Globus pallidus (tissue), 1 donor: ENCODE data around the gene TFAP2D.
A peak's percentile ranks its signal among the peaks of the same experiment; 100 is the strongest.

Source experiments
- DNase-seq: peaks from one replicate; pipeline ENCODE4 v3.0.0-alpha.2; 2015; ENCODE audit warnings: low spot score

TFAP2D gene

DNA sequence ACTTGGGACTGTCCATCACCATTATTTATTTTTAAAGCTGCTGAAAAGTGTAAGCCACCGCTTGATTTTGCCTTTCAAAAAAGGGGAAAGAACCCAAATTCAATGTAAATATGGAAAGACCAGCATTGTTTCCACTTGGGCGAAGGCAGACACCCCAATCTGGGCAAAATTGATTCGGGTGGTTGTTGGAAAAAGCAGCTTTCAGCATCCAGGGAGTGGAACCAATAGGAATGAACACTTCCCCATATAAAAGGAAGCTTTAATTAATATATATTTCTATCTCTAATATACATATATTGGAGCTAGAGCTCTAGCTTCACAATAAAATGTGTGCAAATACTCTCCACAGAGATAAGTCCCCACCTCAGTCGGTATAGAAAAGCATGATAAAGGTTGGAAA, at the start of gene TFAP2D:
Gene TFAP2D (plus strand): TSS at position 301 of the 400 bp plus-strand sequence. CDS start 530 bp downstream, outside the sequence.
- DNase-seq = no peak

DNA sequence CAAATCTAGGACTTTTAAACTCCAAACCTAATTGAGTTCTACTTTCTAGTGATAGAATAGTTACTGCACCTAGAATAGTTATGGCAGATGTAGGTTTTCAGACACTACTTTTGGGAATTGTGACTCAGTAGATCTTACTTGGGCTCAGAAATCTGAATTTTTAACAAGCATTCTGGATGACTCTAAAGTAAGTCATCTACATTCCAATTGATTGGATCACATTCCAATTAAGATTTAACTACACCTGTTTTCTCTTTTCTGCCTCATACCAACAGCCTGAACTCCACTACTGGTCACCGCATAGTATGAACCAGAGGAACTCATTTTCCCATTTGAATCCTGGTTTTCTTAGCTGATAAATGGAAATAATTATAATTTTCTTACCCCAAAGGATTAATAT, 49.5 kb upstream of the TFAP2D start:
- no peak for DNase-seq

DNA sequence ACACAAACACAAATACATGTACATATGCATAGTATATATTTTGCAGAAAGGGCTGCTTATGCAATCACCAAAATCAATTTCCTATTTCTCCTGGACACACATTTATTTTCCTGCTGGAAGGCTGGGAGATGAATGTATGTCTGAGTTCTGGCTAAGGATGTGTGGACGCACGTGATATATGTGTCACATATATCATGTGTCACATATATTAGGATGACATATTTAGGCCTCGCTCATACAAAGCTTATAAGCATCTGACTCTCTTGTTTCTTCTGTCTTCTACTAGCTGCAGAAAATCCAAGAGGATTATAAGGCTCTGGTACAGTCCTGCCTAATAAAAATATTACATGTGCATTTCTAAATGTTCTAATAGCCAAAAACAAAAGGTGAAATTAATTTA, 47.2 kb upstream of the TFAP2D start:
- no peak for DNase-seq

DNA sequence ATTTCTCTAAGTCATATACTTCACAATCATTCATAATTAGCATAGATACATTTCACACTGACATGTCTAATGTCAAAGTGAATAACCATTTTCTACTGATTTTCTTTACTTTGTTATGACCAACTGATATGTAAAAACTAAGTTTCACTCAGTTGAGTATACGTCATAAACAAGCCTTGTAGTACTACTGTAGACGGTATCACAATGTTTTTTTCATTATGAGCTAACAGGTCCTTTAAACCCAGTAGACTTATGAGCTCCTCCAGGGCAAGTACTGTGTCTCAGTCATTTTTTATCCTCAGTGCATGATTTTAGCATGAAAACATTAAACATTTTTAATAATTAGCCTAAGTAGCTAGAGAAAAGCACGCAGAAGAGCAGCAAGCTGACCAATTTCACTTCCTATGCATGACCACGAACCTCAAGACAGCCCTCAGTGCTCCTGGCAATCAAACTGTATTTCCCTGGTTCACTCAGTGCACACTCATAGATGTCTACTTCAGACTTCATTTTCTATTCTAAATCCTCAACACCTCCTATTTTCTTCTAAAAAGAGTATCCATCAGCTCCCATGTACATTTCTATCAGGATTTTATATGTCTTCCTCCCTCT, 32.0 kb upstream of the TFAP2D start:
- no peak for DNase-seq

DNA sequence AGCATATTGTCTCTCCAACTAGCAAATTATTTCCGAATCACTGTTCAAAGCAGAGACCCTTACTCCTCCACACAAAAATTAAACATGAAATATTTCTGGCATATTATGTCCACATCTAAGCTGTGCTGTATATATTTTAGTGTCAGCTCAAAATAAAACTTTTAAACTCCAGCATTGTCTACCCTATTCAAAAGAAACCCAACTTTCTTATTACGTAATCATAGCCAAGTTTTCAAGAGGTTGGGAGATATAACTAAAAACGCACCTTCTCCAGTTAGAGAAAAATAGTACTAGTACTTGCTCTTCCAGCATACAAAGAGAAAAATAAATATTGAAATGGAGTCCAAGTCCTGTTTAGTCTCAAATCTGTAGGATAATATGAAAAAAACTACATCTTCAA, 24.1 kb upstream of the TFAP2D start:
- no peak for DNase-seq

DNA sequence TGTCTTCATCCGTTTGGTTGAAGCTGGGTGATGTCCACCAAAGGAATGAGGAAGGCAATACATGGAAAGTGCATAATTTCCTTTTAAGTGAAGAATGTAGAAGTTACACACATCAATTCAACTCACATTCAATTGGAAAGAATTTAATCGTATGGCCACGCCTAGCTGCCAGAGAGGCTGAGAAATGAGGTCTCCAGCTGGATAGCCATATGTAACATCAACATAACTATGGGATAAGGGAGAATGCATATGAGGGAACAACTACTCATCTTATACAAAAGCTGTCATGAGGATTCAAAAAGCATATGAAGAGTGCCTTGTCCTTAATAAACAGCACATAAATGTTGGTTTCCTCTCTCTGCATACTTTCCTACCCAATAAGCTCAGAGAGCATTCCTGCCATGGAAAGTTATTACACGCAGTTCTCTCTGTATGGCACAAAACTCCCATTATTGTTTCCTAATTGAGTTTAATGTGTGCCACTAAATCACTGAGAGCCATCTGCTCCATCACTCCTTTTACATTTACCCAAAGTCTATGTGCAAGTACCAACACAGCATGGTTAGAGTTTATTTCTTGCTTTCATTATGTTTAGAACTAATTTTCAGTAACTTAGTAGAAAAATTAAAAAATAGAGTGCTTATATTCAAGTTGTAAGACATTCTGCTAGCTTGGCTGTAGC, 21.4 kb upstream of the TFAP2D start:
- DNase-seq = no peak

DNA sequence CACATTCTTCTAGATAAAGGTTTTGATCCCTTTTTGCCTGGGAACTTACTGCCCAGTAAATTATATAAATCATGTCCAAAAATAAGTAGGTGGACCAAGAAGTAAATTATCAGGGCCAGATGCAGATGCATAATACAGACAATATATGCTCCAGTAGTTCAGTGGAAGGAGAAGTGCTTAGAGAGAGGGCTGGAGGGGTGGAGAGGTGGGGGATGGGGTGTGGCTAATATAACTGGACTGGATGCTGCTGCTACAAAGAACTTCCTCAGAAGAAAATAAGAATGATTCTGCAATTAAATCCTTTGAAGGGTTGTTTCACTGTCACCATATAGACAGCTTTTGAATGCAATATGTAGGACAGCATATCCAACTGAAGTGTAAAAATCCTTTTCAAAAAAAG, 14.8 kb upstream of the TFAP2D start:
- no peak for DNase-seq

DNA sequence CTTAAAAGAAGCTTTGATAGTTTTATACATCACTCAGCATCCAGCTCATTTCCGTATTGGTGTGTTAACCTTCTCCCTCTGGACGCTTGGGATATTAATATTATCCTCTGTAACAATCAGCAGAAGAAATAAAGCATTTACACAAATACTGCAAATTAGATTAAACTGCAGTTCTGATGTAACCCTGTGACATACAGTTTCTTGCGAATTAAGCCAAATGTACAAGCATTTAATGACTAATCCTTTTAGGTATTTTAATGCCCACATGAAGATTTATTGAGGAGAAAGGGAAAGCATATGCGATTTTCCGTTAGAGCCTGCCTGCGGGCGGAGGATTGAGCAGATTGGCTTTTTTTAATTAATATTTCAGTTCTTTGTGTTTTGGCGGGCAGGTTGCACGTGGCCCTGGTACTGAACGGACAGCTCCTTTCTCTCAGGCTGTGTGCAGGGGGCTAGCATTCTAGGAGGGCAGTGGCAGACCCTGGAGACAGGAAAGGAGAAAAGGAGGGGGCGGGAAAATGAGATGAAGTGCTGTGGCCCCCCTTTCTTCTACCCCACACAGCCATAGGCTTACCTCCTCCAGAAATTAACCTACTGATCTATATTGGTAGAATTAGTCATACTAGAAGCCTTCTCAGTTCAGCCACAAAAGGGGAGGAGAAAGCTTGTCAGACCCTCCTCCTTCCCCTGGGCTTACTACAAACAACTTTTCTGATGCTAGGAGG, 14.1 kb upstream of the TFAP2D start:
- DNase-seq = no peak

DNA sequence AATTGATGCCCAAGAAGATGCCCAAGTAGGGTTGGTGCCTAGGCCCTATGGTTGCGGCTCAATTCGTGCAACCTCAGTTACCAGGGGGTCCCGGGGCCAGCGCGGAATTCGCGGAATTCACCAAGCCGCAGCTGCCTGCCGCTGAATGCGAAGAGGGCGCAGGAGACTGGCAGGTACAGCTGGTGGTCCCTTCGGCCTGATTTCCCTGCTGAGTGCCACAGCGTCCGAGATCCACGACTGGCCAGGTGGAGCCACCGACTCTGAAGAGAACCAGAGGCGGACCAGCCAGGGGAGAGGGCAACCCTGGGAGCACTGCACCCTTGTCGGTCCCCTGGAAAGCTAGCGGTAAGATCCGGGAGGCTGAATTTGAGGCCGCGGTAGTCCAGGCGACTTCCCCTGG, 6.8 kb upstream of the TFAP2D start:
- DNase-seq = no peak

DNA sequence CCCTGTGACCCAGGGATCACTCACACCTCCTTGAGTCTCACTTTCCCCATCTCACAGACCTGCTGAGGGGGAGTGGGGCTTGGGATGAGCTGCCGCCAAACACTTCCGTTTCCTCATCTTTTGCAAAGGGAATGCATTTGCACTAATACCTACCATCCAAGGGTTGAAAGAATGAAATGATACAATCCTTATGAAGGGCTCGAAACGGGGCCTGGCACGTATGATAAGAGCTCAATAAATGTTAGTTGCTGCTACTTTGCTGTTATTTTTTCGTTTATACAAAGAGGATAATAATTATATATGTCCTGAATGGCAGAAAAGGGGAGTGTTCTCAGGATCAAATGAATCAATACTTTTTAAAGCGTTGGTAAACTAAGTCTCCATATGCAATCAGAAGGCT, 6.1 kb upstream of the TFAP2D start:
- DNase-seq = no peak

DNA sequence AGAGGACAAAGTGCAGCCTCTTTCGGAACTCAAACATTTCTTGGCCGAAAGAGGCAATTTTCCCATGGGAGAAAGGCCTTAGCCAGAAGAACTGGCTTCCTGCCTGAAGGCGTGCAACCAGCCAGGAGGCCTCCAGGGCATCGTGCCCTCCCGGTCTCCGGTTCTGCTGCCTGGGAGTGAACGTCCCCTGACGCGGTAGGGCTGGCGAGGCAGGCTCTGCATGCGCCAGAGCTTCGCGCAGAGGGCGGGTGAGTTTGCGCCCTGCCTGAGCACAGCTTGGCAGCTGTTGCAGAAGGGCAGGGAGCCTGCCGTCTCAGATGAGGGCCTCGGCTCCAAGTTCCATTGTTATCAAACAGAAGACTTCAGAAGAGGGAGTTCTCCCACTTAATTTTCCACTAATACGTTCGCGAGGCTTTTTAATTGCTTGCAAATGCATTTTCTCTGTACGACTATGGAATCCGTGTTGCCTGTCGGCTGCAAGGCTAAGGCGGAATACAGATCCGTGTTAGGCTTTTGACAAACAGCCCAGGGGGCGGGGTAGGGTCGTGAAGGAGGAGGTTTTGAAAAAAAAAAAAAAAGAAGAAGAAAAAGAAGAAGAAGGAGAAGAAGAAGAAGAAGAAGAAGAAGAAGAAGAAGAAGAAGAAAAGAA, 5.5 kb upstream of the TFAP2D start:
- peak; percentile 13 for DNase-seq

DNA sequence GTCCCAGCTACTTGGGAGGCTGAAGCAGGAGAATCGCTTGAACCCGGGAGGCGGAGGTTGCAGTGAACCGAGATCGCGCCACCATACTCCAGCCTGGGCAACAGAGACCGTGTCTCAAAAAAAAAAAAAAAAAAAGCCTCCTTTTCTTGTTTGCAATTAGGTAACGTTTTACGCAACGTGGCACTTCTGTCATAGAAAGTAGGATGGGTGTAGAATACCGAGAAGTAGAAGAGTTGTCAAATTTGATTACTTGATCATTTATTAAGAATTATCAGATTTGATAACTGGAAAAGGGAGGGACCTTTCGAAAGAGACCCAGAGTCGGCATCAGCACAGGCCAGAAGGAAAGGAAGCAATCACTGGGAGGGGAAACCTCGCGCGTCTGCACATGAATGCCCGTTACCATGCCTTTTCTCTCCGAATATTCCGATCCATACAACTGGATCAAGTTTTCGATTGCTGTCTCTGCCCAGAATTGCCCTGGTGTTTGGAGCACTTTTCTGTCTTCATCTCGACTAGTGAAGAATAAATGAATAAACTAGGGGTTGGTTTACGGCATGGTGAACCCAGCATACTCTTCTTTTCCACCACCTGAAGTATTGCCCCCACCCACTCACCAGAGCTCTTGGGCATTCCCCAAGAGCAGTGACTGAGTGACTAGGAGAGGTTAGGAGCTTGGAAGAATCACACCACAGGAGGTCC, 4.5 kb upstream of the TFAP2D start:
- DNase-seq = no peak

DNA sequence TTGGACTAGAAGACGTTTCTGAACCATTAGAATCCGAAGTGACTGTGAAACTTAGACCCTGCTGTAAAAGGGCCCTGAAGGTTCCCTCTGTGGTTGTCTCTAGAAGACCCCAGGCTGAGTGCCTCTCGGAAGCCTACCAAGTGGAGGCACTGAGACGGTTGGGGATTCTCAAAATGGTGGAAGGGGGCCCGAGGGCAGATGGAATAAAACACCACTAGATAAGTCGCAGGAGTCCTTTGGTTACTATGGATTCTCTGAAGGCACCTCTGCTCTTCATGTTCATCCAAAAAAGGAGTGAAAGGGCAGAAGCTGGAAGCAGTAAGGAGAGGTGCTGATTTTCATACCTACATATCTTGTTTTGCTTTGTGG, 4.0 kb upstream of the TFAP2D start:
- DNase-seq = no peak

DNA sequence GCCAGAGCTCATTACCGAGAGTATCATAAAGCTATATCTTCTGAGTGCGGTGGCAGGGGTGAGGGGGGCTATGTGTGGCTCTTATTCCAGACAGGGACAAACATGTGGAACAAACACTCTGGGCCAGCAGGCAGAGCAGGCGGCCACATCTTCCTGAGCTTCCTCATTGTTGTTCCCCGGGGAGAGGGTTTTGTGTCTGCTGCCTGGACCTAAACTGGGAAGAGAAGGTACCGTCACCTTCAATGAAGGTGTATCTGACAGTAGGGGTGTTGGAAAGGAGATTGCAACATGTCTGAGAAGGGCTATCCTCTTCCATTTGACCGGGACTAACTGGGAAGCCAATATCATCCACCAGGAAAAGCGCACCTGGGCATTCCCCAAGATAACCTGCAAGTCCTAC, 1.6 kb upstream of the TFAP2D start:
- no peak for DNase-seq

DNA sequence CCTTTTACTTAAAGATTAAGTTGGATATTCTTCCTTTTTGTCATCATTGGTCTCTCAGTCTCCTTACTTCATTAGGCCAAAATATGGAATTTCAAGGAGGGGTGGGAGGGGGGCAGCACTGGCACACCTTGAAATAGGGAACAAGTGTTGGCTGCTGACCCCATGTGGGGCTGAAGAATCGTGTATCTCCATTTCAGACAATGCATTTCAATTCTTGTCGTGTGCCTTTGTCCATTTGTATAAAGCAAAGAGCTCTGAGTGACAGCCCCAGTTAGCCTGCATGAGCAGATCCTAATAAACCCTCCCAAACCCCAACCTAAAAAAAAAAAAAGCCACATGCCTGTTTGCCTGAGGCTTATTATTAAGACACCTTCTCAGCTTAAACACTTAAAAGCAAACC, 1.0 kb upstream of the TFAP2D start:
- no peak for DNase-seq

DNA sequence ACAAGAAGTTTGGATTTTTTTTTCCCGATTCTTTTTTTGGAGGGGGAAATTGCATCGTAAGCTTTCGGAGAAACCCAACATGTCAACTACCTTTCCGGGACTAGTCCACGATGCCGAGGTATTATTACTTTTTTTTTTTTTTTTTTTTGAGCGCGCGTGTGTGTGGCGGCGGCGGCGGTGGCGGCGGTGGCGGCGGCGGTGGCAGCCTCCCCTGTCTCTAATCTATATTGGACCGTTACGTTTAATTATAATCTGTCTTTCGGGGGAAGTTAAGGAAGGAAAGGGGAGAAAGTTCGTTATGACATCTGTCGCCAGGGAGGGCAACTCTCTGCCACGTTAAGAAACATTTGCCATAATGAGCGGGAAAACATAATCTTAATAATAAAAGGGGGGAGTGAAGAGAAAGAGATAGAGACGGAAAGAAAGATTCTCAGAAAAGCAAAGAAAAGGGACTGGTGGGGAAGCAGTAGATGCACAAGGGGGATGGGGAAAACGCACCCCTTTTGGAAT, 706 bp downstream of the TFAP2D start:
- no peak for DNase-seq

DNA sequence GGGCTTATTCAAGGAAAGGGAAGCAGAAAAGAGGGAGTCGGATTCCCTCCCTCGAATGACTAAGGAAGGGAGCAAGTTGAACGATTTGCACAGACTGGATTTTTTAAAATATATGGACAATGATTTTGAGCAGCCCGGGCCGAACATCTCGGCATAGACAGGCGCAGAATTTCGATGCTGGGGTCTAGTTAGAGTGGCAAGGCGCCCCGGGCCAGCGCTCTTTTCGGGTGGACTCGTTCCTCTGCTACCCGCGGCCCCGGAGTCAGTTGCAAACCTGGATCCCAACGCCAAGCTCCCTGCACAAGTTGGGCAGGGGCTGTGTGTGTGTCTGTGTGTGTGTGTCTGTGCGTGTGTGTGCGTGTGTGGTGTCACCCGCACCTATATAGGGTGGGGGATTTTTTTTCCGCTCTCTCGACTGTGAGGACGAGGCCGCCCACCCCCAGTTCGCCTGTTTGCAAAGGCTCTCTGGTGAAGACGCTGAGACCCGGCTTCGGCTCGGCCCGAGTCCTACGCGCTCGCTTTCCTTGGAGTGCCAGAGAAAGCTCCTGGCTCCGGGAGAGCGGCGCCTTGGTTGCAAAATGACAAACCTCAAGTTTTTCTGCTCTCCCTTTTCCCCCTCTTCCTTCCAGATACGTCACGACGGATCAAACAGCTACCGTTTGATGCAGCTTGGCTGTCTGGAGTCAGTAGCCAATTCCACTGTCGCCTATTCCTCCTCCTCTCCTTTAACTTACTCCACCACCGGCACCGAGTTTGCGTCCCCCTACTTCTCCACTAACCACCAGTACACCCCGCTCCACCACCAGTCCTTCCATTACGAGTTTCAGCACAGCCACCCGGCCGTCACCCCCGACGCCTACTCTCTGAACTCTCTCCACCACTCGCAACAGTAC, 1.4 kb downstream of the TFAP2D start:
- DNase-seq = no peak

DNA sequence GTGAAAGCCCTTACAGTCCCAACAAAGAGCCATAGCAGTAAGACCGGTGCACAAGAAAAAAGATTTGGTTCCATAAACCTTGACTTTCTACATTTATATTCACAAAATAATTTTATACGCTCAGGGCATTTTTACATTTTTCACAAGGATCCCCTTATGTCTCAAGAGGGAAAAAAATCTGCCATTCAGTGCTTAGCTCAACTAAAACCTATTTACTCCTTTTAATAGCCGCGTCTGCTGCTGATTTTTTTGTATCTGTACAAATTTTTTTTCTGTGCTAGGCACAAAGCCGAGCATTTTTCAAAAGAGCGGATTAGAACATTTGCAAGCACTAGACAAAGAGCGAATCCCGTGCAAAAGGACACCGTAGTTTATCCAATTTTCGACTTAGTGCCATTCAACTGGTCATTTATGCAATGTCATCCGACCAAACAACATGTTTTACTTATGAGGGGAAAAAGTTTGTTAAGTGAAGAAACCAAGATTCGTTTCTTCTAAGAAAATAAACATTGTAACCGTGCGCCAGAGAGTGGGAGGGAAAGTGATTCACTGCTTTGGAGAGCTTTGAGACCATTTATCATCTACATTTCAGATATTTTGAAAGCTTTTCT, 3.7 kb downstream of the TFAP2D start:
- DNase-seq = no peak

DNA sequence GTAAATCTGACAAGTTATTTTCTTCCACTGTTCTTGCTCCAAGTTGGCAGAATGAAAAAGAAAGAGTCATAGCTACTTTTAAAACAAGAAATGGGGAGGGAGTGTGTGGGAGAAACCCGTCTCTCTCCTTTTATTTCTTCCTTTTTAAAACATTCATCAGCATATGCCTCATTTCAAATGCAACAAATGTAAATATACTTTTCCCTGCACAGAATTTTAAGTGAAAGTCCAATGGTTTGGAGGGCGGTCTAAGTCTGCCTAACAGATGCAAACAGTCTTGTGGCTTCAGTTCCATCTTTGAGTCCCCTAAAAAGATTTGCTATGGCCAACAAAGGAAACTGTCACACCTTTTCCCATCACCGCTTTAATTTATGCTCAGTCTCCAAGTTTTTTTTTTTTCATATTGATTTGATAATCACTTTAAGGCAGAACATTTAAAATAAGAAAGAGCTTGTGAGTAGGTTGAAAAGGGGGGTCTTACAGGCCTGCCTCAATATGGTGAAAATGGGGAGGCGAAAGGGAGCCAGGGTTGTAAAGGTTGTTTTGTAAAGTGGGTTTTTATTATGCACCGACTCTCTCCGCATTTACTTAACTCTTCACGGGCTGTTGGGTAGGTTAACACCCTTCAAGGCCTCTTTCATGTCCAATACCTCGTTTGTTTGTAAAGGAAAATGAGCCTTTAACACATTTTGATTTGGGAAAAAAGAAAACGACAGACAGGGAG, 4.6 kb downstream of the TFAP2D start:
- no peak for DNase-seq

DNA sequence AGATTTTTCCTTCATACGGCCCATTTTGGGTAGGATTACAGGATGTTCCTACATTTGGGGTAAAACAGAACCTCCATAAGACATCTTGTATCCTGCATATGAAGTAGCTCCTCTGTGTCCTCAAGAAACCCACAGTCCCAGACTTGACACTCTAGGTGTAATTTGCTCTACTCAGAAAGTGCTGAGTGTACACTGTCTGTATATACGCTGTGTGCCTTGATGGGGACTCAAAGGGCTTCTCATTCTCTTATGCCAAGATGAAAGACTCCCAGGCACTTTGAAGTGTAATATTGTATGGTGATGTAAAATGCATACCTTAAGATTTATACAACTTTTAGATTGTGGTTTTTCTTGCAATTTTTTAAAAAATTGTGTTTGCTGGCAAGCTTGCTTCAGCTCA, 5.2 kb downstream of the TFAP2D start:
- DNase-seq = no peak
